Measurements from ENCODE around the gene KRT77. TPM values are rescaled to one million over a fixed set of nuclear protein-coding genes. Genes with fewer than 3 reads are reported as not detected.
A peak's percentile ranks its signal among the peaks of the same experiment; 100 is the strongest.

KRT77 gene
- total and polyA plus RNA-seq, 5 experiments from 2014 or later: 0.12 TPM; not detected in 4

DNA sequence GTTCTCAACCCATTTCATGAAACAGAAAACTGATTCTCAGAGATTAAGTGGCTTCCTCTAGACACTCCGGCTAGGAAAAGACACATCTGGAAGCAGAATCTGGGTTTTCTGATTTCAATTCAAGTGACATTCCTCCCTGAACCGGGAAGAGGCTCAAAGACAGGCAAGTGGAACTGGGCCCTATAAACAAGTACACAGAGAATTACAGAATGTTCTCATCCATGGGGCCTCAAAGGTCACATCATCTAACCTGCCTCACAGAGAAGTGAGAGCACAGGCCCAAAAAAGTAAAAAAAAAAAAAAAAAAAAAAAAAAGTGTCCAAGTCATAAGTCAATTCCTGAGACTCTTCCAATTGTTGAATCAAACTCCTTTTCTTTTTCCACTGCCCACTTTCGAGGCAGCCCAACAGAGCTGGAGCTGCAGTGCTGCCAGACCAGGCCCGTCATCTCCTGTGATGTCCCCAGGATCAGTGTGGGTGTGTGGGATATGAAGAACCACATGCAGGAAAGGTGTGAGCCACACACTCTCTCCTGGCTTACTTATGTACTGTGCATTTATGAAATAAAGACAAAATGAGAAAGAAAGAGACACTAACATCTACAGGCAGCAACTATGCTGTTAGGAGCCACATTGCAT, 20.3 kb downstream of the KRT77 start:
- Mint-ChIP-seq H3K36me3 (peaks cover 0 to 1% (median 0%) of the 10 kb centered on the region in 3 donors), H3K9me3 (no peaks in the 10 kb centered on the region), H3K27ac (peak overlapping the region in 9 of 10 donors; percentile 0 to 94 (median 82)), H3K4me3 (no peak overlapping the region), H3K4me1 (peaks cover 36 to 63% (median 47%) of the 10 kb centered on the region in 4 donors), H3K27me3 (peaks cover 0 to 2% (median 0%) of the 10 kb centered on the region in 5 donors)
- POLR2A ChIA-PET: interaction anchor here (4.8 kb wide), 1 partner anchor 8 kb away, joined by 27 read pairs; no protein-coding TSS in a partner anchor
- DNase-seq (no peak), ATAC-seq (no peak)

DNA sequence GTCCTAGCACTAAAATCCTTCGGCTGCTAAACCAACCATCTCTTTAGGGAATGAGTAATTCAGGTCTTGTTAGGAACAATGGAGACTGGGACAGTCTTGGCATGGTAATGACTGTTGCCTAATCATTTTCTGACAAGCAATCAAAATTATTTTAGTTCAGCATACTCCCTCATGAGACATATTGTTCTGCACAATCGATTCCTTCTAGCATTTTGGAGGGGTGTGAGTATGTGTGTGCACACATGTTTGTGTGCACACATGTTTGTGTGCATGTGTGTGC, 21.0 kb downstream of the KRT77 start:
- Mint-ChIP-seq H3K36me3 (peaks cover 0 to 1% (median 0%) of the 10 kb centered on the region in 3 donors), H3K9me3 (no peaks in the 10 kb centered on the region), H3K4me1 (peaks cover 32 to 56% (median 40%) of the 10 kb centered on the region in 4 donors), H3K27me3 (peaks cover 0 to 2% (median 0%) of the 10 kb centered on the region in 5 donors), H3K4me3 (peak overlapping the region in 3 of 10 donors; percentile 15 to 49 (median 25)), H3K27ac (peak overlapping the region in 9 of 10 donors; percentile 47 to 94 (median 87))
- ATAC-seq (no peak), DNase-seq (no peak)
- POLR2A ChIA-PET: interaction anchor here (4.8 kb wide), 1 partner anchor 9 kb away, joined by 27 read pairs; no protein-coding TSS in a partner anchor

- Mint-ChIP-seq H3K27ac (peak overlapping the region; percentile 47 to 94 (median 90)), H3K4me3 (peak overlapping the region in 9 of 10 donors; percentile 20 to 70 (median 50)), H3K27me3 (no peaks in the 10 kb centered on the region), H3K9me3 (no peaks in the 10 kb centered on the region), H3K4me1 (peaks cover 32 to 58% (median 38%) of the 10 kb centered on the region in 4 donors), H3K36me3 (peaks cover 0 to 1% (median 0%) of the 10 kb centered on the region in 3 donors)
- ATAC-seq (peak; percentile 99), DNase-seq (peak; percentile 16 to 72 (median 50))
- POLR2A ChIA-PET: interaction anchor here (0.9 to 4.8 kb wide), 7 partner anchors 10 to 39 kb away, joined by 3 to 27 read pairs (median 3); no protein-coding TSS in a partner anchor
These were observed 21.6 kb downstream of the KRT77 start for GRCh38 chr12:52681526-52682380.

- Mint-ChIP-seq H3K27ac (peak within 1 kb of the TSS; percentile 47 to 94 (median 90)), H3K4me3 (peak within 1 kb of the TSS in 9 of 10 donors; percentile 16 to 70 (median 50)), H3K27me3 (no peaks in the 10 kb centered on the region), H3K4me1 (peaks cover 34 to 67% (median 41%) of the 10 kb centered on the region in 4 donors), H3K36me3 (peaks cover 0 to 1% (median 0%) of the 10 kb centered on the region in 3 donors), H3K9me3 (no peaks in the 10 kb centered on the region)
- ATAC-seq (no peak), DNase-seq (no peak)
- POLR2A ChIA-PET: interaction anchor here (0.9 to 4.8 kb wide), 8 partner anchors 11 to 68 kb away, joined by 3 to 27 read pairs (median 4); no protein-coding TSS in a partner anchor
These were observed 23.0 kb downstream of the KRT77 start, which contains the start of gene KRT1 for GRCh38 chr12:52680363-52680762. TSS of gene KRT1 (minus strand) at chr12:52680407. CDS start at chr12:52680348, 59 bp downstream.

DNA sequence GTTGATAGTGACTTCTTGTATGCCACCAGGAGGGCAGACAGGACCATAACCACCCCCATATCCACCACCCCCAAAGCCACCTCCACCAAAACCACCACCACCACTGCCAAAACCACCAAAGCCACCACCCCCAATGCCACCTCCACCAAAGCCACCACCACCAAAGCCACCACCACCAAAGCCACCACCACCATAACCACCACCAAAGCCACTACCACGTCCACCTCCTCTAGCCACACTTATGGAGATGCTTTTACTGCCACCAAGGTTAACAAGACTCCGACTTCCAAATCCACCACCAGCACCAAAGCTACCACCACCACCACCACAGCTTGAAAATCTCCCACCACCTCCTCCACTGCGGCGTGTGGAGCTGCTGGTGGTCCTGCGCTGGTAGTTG, 23.4 kb downstream of the KRT77 start:
- Mint-ChIP-seq H3K9me3 (no peaks in the 10 kb centered on the region), H3K4me3 (no peak overlapping the region), H3K27me3 (no peaks in the 10 kb centered on the region), H3K36me3 (peaks cover 0 to 1% (median 0%) of the 10 kb centered on the region in 3 donors), H3K27ac (peak overlapping the region in 5 of 10 donors; percentile 42 to 88 (median 53)), H3K4me1 (peaks cover 34 to 68% (median 41%) of the 10 kb centered on the region in 4 donors)
- DNase-seq (no peak), ATAC-seq (no peak)
- POLR2A ChIA-PET: interaction anchor here (1.2 to 4.8 kb wide), 5 partner anchors 11 to 68 kb away, joined by 3 to 27 read pairs (median 4); no protein-coding TSS in a partner anchor

- no peak for ATAC-seq
- H3K4me1 Mint-ChIP-seq: peaks cover 32 to 57% (median 35%) of the 10 kb centered on the region in 4 donors
- POLR2A ChIA-PET: interaction anchor here (1.2 kb wide), 1 partner anchor 23 kb away, joined by 3 read pairs; no protein-coding TSS in a partner anchor
These were observed 25.7 kb downstream of the KRT77 start for GRCh38 chr12:52677671-52678070.

DNA sequence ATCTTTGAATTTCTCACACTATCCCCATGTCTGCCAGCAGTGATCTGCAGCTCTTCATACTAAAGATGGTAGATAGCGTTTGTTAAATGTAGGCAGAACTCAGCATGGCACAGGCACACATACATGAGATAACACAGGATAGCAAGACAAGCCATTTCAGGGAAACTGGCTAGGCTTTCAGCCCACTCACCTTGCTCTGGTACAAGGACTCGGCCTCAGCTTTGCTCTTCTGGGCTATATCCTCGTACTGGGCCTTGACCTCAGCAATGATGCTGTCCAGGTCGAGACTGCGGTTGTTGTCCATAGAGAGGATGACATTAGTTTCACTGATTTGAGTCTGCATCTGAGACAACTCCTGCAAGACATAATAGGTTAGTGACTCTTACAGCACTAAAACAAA, 26.2 kb downstream of the KRT77 start:
- ATAC-seq: no peak
- POLR2A ChIA-PET: interaction anchor here (1.2 kb wide), 1 partner anchor 22 kb away, joined by 3 read pairs; no protein-coding TSS in a partner anchor
- no peaks in the 10 kb centered on the region for H3K27me3 Mint-ChIP-seq
- peaks cover 26 to 51% (median 29%) of the 10 kb centered on the region in 4 donors for H3K4me1 Mint-ChIP-seq
- H3K27ac Mint-ChIP-seq: peak overlapping the region in 3 of 10 donors; percentile 28 to 79 (median 41)
- peaks cover 0 to 1% (median 0%) of the 10 kb centered on the region in 3 donors for H3K36me3 Mint-ChIP-seq
- peak overlapping the region in 2 of 10 donors; percentile 34 to 77 for H3K4me3 Mint-ChIP-seq
- no peaks in the 10 kb centered on the region for H3K9me3 Mint-ChIP-seq
- DNase-seq: no peak

More at GRCh38 chr12:52677671-52678070, 25.7 kb downstream of the KRT77 start:
- Mint-ChIP-seq H3K36me3 (peaks cover 0 to 1% (median 0%) of the 10 kb centered on the region in 3 donors), H3K4me3 (no peak overlapping the region), H3K9me3 (no peaks in the 10 kb centered on the region), H3K27ac (peak overlapping the region in 4 of 10 donors; percentile 28 to 79 (median 43)), H3K27me3 (no peaks in the 10 kb centered on the region)
- DNase-seq: no peak

GRCh38 chr12:52676163-52676562, 27.2 kb downstream of the KRT77 start:
- H3K36me3 Mint-ChIP-seq: peaks cover 0 to 1% (median 0%) of the 10 kb centered on the region in 3 donors
- ATAC-seq (no peak), DNase-seq (no peak)
- peaks cover 17 to 42% (median 21%) of the 10 kb centered on the region in 4 donors for H3K4me1 Mint-ChIP-seq
- no peaks in the 10 kb centered on the region for H3K27me3 Mint-ChIP-seq
- H3K27ac Mint-ChIP-seq: peak overlapping the region in 3 of 10 donors; percentile 2 to 57 (median 41)
- POLR2A ChIA-PET: no interaction called here
- peak overlapping the region in 2 of 10 donors; percentile 4 to 77 for H3K4me3 Mint-ChIP-seq
- H3K9me3 Mint-ChIP-seq: no peaks in the 10 kb centered on the region

DNA sequence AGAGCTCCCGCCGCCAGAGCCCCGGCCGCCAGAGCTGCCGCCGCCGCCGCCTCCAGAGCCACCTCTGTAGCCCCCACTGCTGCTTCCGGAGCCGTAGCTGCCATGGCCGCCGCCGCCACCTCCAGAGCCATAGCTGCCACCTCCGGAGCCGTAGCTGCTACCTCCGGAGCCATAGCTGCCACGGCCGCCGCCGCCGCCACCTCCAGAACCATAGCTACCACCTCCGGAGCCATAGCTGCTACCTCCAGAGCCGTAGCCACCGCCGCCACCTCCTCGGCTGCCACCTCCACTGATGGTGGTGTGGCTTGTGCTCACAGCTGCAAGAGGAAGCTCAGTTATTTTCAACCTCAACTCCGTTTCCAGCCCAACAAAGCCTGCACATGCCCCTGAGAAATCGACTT, 28.0 kb downstream of the KRT77 start:
- Mint-ChIP-seq H3K4me3 (peak overlapping the region in 3 of 10 donors; percentile 23 to 77 (median 27)), H3K36me3 (peaks cover 0 to 1% (median 0%) of the 10 kb centered on the region in 3 donors), H3K27me3 (no peaks in the 10 kb centered on the region), H3K4me1 (peaks cover 10 to 33% (median 15%) of the 10 kb centered on the region in 4 donors), H3K9me3 (no peaks in the 10 kb centered on the region), H3K27ac (peak overlapping the region in 3 of 10 donors; percentile 40 to 57 (median 52))
- no peak for DNase-seq
- ATAC-seq: peak; percentile 33 to 35
- POLR2A ChIA-PET: interaction anchor here (0.6 to 1.1 kb wide), 2 partner anchors 16 to 41 kb away, joined by 3 read pairs; no protein-coding TSS in a partner anchor

- Mint-ChIP-seq H3K4me1 (peaks cover 9 to 24% (median 13%) of the 10 kb centered on the region in 4 donors), H3K27ac (peak overlapping the region in 4 of 10 donors; percentile 23 to 61 (median 58)), H3K27me3 (no peaks in the 10 kb centered on the region), H3K4me3 (no peak overlapping the region), H3K9me3 (no peaks in the 10 kb centered on the region), H3K36me3 (no peaks in the 10 kb centered on the region)
- ATAC-seq: no peak
- no peak for DNase-seq
- POLR2A ChIA-PET: interaction anchor here (1.2 kb wide), 1 partner anchor 12 kb away, joined by 5 read pairs; no protein-coding TSS in a partner anchor
These were observed 28.9 kb downstream of the KRT77 start for GRCh38 chr12:52674433-52674775.

DNA sequence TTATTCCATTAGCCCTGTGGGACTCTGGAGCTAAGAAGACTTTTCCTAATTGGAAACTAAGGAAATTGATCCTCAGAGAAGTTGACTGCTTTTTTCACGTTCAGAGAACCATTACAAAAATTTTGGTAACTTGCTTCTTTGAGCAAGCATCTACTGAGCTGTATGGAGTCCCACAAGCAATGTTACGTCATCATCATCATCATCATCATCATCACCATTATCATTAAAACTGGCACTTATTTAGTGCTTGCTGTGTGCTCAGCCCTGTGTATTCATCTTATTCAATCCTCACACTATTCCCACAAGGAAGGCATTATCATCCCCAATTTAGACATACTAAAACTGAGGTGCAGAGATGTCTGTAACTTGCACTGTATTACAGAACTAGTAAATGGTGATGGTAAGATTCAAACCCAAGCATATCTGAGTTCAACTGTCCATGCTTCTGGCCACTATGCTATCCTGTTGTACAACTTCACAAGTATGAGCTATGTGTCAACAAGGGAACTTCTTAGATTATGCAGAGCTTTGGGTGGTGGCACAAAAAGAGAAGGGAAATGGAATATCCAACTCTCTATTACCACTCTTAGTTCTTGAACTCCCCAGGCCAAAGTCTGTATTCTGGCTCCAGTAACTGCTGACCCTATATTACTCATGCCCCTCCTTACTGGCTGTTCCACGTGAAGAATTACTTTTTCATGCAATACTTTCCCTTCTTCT, 29.5 kb downstream of the KRT77 start:
- DNase-seq (no peak), ATAC-seq (no peak)
- H3K27me3 Mint-ChIP-seq: no peaks in the 10 kb centered on the region
- H3K9me3 Mint-ChIP-seq: no peaks in the 10 kb centered on the region
- POLR2A ChIA-PET: interaction anchor here (1.2 kb wide), 1 partner anchor 13 kb away, joined by 5 read pairs; no protein-coding TSS in a partner anchor
- no peak overlapping the region for H3K4me3 Mint-ChIP-seq
- H3K4me1 Mint-ChIP-seq: peaks cover 6 to 24% (median 13%) of the 10 kb centered on the region in 4 donors
- H3K27ac Mint-ChIP-seq: peak overlapping the region in 5 of 10 donors; percentile 23 to 61 (median 57)
- H3K36me3 Mint-ChIP-seq: no peaks in the 10 kb centered on the region
